GM19324 (cell line): ENCODE data around the gene STMP1.
"Not testable (repeated sequence)": the region's sequence is repeated elsewhere in the genome, so short reads cannot be mapped to it uniquely, and the experiment has no call there.

Source experiments
- ATAC-seq: cut with Tn5 transposase; IDR thresholded peaks from one replicate; pipeline ENCODE4 v1.9.1; 2021; ENCODE audit warnings: mild to moderate bottlenecking, moderate library complexity; ENCODE audit not compliant: unreplicated experiment, low FRiP score

STMP1 gene

GRCh38 chr7:135692606-135693005, 30.3 kb downstream of the STMP1 start:
- ATAC-seq: not testable (repeated sequence)

DNA sequence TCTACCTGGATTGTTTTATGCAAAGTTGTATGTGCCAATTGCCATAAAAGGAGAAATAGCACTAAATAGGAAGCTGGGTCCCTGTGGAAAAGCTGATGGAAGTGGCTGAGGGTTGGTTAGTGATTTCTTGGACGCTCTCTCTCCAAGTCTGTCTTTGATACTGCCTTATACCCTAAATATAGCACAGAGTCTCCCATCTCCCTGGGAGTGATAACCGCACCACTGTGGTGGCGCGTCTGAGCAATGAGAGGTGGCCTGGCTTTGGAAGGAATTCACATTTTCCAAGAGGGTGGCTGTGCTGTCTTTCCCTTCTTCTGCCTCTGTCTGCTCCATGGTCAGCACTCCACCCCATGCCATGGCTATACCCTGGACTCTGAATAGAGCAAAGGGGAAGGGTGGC, 31.2 kb downstream of the STMP1 start:
- no peak for ATAC-seq

DNA sequence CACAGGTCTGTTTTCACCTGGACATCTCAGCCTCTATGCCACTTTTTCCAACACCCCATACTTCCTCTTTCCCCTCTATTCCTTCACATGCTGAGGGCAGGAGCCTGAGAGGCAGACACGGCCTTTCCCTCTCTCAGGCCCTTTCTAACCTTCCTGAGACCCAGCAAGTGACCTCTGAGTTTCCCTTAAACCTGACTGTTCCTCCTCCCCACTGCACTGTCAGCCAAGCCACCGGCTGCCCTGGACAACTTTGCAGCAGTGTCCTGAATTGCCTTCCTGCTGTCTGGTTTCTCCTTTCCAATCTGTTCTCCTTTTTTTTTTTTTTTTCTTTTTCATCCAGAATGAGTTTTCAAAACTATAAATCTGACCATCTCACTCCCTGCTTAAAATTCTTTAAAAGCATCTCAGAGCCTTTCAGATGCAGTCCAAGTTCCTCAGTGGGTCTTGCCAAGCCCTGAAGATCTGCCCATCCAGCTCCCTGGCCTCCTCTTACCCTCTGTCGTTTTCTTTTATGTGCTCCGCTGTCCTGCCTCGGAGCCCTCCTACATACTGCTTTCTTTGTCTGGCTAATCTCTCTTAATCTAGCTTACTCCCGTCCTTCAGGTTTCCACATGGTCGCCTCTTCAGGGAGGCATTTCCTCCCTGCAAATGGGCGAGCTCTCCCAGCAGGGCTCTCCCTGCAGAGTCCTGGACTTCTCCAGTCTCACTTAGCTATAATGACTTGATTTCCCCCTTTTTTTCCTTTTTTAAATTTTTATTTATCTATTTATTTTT, 35.1 kb downstream of the STMP1 start:
- ATAC-seq: no peak

GRCh38 chr7:135704074-135704473, 41.8 kb downstream of the STMP1 start:
- no peak for ATAC-seq

DNA sequence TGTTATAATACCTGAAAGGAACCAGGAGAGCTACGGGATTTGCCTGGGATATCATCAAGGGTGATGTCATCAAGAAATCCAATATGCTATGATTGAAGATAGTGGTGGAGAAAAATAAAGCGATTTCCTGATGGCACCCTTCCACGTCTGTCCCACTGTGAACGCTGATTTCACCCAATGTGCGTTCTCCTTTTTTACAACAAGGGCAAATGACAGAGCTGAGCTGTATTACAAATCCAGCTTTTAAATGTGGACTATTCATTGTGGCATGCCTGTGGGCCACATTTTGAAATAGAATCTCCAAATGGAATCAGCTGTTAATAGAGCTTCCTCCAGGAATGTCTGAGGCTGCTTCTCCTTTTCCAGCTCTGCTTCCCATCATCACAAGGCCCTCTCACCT, 42.4 kb downstream of the STMP1 start:
- no peak for ATAC-seq

DNA sequence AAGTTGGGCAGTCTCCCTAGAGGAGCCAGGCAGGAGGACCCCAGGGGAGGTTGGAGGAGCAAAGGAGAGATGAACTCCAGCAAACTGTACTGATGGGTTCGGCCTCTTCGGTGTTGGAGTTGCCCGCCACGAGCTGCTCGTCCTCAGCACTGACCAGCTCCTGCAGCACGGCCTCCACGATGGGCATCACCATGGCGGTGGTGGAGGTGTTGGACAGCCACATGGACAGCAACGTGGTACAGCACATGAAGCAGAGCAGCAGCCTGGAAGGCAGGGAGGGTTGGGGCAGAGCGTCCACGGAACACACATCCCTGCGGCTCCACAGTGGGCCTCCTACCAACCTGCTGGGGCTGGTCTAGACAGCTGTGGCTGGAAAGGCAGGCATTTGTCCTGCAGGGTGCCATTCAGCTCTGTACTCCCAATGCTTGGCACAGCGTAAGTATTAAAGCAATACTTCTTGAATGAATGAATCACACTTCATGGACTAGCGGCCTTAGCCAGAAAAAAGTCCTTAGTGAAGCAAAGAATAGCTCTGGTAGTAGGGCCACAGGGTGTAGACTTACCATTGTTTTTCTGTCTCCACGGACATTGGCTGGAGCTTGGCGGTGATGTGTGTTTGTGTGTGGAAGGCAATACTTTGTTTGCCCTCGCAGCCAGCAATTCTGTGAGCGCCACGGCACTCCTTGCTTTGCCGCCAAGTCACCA, 43.9 kb downstream of the STMP1 start:
- no peak for ATAC-seq

DNA sequence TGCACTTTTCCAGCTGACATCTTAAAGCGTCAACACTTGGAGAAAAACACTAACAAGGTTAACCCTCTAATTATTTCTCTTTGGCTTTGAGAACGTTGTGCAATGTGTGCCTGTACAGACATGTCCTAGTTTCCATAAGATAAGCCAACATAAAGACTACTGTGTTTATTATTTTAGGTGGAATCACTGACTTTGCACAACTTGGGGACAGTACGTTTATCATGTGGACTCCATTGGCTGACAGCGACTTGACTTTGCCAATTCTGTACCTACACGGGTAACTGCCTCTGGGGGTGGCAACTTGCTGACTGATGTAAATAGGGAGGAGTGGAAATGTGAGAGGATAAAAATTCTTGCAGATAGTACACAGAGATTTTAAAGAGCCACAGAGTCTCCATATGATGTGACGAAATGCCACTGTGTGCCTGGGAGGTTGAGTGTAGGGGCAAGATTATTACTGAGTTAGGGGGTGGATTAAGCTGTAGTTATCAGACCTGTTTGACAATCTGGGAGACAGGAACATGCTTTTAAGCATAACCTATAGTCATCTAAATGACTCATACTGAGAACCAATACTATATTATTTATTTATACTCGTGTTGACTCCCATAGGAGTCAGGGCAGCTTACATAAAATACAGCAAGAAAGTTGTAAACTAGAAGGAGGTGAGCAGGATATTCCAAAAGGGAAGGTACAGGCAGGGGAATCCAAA, 44.7 kb downstream of the STMP1 start:
- ATAC-seq: no peak

DNA sequence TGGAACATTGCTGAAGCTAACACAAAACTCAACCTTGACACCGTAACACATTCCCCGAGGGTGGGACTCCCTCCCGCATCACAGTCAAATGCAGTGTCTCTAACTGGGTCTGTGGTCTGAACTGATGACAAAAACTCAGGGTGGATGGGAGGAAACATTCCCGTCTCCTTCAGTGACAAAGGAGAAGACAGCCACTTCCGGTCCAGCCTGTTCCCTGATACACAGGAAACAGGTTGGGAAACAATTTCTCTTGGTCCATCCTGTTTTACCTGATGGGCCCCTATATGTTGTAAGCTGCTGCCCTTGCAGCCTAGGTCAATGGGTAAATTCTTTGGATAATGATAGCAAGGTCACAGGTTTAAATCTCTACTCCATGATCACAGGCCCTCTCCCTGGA, 45.3 kb downstream of the STMP1 start:
- ATAC-seq: no peak

DNA sequence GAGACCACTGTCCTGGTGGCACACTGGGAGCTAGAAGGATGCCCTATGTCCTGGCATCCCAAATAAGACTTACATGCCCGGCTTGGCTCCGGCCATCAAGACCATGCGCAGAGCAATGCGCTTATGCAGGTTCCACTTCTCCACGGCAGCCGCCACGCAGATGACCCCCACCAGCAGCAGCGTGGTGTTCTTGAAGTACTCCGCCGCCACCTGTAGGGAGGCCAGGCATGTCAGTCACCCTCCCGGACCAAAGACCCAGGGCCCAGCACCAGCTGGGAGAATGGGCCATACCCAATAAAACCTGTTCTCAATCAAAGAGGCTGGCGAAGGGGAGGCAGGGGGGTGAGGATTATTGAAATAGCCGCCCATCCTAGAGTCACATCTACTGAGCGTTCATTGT, 45.7 kb downstream of the STMP1 start:
- ATAC-seq: no peak

DNA sequence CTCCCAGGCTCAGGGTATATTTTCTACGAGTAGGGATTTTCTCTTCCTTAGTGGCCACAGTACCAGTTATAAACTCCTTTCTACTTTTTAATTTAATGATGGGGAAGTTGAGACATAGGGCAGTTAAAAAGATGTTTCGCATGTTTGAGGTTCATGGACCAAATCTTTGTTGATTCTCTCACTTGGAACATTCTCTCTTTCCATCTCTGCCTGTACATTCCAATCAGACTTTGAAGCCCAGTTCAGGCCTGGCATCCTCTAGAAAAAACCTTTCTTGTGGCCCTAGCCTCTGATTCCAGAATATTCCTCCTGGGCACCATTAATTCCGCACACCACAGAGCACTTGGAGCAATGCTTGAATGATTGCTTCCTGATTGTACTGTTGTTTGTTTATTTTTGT, 47.2 kb downstream of the STMP1 start:
- no peak for ATAC-seq

DNA sequence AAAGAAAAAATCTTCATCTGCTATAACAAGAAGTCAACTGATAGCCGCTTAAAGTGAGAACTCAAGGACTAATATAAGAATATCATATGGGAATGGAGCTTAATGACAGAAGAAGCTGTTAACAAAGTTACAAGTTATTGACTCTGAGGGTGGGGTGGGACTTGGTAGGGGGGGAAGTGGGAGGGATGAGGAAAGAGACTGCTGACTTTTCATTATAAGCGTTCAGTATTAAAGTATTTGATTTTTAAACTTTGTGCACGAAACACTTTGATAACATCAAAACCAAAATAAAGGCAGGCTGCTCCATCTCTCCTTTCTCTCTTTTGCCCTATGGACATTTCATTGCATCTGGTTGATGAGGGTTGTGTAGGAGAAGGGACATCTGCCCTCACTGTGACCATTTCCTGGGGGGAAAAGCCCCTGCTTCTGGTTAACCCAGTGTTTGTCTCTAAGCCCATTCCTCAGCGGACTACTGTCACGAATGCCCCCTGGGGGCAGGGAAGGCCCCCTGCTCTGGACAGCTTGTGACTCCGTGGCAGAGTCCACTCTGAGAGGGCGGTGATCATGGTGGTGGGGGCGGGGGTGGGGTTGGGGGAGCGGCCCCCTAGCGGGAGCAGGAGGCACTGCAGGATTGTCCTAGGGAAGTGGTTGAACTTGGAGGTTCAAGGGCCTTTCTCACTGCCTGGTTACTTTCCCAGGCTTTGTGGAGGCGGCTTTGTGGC, 48.3 kb downstream of the STMP1 start:
- ATAC-seq: no peak

- ATAC-seq: no peak
Measured at GRCh38 chr7:135711139-135711469, 48.8 kb downstream of the STMP1 start.

DNA sequence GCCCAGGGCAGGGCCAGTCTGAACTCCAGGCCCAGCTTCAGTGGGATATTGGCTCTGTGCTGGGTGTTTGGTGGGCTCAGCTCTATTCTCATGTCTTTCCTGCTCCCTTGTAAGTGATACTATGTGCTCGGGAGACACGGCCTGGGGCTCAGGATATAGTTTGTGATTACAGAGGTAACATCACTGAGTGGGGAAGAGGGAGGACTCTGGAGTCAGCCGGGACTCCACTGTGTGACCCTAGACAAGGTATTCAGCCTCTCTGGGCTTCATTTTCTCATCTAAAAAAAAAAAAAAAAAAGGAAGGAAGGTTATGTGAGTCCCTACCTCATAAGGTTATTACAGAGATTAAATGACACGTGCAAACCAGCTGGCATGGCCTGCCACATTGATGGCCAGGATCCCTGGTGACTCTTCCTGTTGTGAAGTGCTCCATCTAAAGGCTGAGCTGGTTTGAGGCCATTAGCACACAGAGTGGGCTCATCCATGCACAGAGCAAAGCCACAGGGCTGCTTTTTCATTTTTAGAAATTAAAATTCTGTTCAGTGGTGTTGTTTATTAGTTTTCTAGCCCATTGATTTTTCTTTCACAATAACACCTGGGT, 50.0 kb downstream of the STMP1 start:
- ATAC-seq: no peak

GRCh38 chr7:135712796-135713195, 50.5 kb downstream of the STMP1 start:
- ATAC-seq: no peak

- ATAC-seq: no peak
Measured at GRCh38 chr7:135713836-135714470, 51.6 kb downstream of the STMP1 start.

DNA sequence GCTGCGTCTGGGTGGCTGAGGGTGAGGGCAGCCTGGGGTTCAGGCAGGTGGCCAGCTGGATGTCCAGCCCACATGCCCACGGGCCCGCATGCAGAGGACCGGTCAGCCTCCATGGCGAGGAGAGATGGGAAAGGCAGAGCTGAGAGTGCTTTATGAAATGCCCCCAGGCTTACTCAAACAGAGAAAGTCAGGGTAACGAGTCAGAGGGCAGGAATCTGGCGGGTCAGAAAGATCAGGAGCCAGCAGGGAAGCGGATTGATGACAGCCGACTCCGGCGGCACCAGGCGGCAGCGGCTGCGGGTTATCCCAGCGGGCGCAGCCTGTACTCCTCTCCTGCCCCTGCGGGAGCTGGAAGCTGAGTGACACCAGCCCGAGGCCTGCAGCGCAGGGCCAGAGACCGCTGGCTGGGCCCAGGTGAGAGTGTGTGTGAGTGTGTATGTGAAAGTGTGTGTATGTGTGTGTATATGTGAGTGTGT, 52.3 kb downstream of the STMP1 start:
- ATAC-seq: no peak

GRCh38 chr7:135715055-135715522, 52.8 kb downstream of the STMP1 start:
- ATAC-seq: no peak

GRCh38 chr7:135715673-135716072, 53.4 kb downstream of the STMP1 start:
- no peak for ATAC-seq

GRCh38 chr7:135716677-135717238, 54.4 kb downstream of the STMP1 start:
- no peak for ATAC-seq

- ATAC-seq: no peak
Measured at GRCh38 chr7:135717693-135718092, 55.4 kb downstream of the STMP1 start.
